HL-60 (cell line): ENCODE results near the gene C14orf93.

Source experiments
- CTCF ChIP-seq: IDR thresholded peaks from one replicate; pipeline ENCODE4 v1.5.1; 2011; ENCODE audit warnings: low read length, control low read depth, inconsistent platforms; ENCODE audit not compliant: insufficient read depth
- GABPA ChIP-seq: IDR thresholded peaks from 2 replicates; pipeline ENCODE4 v1.6.1; 2012; ENCODE audit warnings: low read depth
- POLR2AphosphoS5 ChIP-seq: IDR thresholded peaks from 2 replicates; pipeline ENCODE4 v1.6.1; 2012; ENCODE audit warnings: low read depth
- REST ChIP-seq: IDR thresholded peaks from 2 replicates; pipeline ENCODE4 v1.6.1; 2012; ENCODE audit warnings: low read depth; ENCODE audit not compliant: insufficient replicate concordance
- SPI1 ChIP-seq: IDR thresholded peaks from 2 replicates; pipeline ENCODE4 v1.6.1; 2012; ENCODE audit warnings: low read depth, mild to moderate bottlenecking, borderline replicate concordance

- TF ChIP-seq CTCF (no peak), POLR2AphosphoS5 (no peak), REST (no peak), GABPA (no peak), SPI1 (no peak)
Observed at GRCh38 chr14:23043754-23044153, 33.8 kb upstream of the C14orf93 start.
